Stimulated activated CD8-positive, alpha-beta memory T cell treated with anti-CD3 and anti-CD28 coated beads, Interleukin-7, amount 100 ng/mL, for 48 hours (primary cell): ENCODE measurements around the gene MRC2.
"Not testable (repeated sequence)": the region's sequence is repeated elsewhere in the genome, so short reads cannot be mapped to it uniquely, and the experiment has no call there.

ENCODE experiments used
- DNase-seq, 2 donors: peaks; one replicate each; pipeline ENCODE4 v3.0.0-alpha.2; 2020; ENCODE audit warnings: low read depth in 1 of 2; ENCODE audit errors: extremely low read depth in 1 of 2

MRC2 gene

DNA sequence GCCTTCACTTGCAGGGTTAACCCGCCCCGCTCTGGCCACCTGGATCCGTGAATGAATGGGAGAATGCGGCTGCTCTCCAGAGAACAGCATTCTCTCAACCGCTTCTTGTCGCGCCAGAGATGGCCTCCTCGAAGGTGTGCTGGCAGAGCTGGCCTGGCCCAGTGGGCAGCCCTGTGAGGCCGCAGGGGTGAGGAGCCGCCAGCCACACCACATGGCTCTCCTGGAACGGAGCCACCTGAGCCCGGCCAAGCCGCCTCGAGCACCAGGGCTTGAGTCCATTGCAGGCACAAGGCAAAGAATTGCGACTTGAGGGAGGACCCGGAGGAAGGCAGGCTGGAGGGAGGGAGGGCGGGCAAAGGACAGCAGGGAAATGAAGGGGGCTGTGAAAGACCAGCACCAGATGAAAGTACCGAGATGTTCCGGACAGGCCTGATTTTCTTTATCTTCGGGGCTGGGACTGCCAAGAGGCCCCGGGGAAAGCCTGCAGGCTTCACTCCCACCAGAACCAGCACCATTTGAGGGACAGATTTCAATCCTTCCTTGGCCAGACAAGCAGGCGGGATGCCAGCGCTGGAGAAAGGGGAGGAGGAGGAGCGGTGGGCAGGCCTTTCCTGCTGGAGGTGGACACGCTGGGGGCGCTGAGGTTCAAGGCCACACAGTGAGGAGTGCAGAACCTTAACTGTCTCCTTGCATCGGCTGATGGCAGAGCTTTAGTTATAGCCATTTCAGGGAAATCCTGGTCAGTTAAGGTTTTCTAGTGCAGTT lies 69.4 kb downstream of the MRC2 start:
- DNase-seq = no peak

DNA sequence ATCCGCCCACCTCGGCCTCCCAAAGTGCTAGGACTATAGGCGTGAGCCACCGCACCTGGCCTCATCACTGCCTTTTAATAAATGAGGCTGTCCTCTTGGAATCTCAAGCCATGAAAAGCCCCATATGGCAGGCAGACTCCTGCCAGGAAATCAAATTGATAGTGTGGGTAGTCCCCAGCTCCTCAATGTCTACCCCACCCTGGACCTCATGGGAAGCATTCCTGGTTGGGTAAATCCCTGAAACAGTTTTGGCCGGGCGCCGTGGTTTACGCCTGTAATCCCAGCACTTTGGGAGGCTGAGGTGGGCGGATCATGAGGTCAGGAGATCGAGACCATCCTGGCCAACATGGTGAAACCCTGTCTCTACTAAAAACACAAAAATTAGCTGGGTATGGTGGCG lies 71.0 kb downstream of the MRC2 start:
- not testable (repeated sequence) for DNase-seq

DNA sequence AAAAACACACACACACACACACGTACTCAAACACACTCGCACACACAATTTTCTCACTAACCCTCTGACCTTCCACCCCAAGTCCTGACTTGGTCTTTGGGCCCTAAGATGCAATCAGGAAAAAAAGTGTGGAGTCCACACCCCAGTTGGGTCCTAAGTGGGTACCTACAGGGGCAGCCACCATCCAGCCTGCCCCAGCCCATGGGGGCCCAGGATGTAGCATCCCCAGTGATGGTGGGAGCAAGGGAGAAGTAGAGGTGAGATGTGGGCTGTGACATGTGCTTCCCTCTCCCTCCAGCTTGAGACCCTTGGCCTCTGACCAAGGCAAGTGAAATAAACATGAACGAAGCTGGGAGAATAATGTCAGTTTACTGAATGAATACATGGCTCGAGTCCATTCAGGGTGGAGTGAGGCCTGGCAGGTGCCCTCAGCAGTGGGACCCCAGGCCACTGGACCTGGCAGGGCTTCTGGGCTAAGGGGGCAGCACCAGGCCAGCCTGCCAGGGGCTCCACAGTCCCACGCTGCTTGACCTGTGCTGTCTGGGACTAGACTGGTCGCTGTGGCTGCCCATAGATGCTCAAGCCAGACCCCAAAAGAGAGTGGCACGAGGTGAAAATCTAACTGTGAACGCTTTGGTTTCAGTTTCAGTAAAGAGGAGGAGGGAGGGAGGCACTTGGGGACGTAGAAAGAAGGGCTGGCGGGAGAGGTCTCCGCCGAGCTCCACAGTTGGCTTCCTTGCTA lies 73.7 kb downstream of the MRC2 start:
- DNase-seq = no peak

DNA sequence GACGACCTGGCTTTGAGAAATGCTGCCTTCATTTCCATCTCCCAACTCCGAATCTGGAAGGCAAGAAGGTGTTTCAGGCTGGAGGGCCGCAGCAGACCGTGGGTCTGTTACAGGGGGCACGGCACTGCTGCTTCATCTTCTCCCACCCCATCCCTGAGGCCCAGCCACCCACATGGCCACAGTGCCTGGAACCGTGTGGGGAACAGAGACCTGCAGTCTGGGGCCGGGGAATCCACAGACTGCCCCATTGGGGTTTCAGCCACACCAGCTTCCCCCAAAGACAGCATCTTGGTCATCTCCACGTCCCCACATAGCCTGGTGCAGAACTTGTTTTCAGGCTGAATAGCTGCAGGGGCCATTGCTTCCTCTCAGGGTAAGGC lies 74.2 kb downstream of the MRC2 start:
- DNase-seq = no peak

DNA sequence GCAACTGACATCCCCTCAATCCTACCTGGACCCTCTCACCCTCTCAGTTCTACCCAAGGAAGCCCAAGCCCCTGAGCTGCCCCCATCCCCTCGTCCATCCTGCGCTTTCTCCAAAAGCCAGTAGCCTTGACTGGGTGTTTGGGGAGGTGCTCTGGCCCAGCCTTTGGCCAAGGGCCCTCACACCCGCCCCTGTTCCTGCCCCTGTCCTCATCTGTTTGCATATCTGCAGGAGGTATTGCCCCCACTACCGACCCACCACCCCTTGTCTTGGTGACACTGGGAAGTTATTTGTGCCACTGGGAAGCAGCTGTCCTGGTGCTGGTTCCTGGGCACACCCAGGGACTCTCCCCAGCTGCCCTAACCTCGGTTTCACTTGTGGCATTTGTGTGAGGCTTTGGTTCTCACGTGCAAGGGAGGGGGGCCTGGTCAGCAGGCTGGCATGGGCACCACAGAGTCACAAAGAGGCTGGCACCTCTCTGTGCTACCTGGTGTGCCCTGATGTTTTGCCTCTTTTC lies 75.3 kb downstream of the MRC2 start:
- no peak for DNase-seq

DNA sequence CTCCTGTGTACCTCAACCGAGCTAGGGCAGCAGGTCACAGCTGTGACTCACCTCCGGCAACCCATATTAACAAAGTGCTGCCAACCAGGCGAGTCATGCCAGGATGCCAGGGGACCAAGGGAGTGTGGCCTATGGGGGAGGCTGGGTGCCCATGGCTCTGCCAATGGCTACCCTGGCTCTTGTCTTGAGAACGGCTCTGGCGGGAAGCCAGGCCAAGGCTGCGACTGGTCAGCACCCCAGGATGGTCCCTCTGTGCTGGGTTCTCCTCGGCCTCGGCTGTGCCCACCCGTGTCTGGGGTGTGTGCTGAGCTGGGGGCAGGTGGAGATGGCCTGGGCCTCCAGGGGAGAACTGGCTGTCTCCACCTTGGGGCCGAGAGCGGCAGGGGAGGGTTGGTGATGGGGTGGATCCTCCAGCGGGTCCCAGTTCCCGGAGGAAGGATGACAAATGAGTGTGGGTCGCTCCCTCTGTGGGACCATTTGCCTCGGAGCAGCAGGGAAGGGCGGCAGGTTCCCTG lies 75.8 kb downstream of the MRC2 start:
- DNase-seq = no peak

DNA sequence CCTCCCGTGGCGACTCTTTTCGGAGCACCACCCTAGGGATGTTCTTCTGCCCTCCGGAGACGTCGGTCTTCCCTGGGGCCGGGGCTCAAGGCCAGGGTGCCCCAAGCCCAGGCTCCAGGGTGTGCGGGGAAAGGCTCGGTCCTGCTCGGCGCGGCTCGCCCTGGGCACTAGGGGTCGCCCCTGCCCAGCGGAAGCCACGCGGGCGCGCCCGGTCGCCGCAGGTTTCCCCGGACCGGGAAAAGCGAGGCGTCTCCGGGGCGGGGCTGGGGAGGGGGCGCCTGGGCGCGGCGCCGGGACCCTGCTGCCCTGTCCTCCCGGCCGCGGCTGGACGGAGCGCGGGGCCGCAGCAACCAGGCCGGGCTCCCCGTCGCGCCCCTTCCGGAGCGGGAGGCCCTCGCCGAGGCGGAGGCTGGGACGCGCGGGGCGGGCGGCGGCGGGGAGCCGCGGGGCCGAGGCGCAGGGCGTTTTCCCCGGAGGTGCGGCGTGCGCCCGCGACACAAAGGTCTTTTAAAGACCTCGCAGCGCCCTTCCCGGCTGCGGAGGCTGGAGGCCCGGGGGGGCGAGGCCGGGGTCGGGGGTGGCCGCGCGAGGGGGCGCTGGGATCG lies 76.4 kb downstream of the MRC2 start:
- peak; percentile 35 to 44 for DNase-seq

DNA sequence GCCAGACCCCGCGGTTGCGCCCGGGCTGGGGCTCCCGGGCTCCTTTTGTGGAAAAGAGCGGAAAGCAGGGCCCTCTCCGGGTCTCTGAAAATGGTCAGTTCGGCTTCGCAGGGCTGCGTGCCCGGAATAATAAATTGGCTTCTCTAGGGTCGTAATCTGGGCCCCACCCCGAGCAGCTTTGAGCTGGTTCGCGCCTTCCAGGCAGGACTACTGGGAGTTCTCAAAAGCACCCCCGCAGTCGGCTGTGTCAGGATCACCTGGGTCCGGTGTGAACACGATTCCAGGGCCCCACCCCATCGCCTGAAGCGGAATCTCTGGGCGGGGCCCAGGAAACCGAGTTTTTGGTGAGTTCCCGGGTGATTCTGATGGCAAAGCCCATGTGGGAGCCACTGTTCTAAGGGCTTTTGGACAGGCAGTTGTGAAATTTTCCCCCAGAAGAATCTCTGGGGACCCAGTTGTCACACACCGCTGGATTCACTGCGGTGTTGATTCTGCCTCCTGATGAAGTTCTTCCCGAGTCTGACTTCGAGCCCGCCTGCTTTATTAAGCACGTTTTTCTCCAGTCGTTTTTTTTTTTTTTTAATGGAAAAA lies 77.0 kb downstream of the MRC2 start:
- DNase-seq = no peak

DNA sequence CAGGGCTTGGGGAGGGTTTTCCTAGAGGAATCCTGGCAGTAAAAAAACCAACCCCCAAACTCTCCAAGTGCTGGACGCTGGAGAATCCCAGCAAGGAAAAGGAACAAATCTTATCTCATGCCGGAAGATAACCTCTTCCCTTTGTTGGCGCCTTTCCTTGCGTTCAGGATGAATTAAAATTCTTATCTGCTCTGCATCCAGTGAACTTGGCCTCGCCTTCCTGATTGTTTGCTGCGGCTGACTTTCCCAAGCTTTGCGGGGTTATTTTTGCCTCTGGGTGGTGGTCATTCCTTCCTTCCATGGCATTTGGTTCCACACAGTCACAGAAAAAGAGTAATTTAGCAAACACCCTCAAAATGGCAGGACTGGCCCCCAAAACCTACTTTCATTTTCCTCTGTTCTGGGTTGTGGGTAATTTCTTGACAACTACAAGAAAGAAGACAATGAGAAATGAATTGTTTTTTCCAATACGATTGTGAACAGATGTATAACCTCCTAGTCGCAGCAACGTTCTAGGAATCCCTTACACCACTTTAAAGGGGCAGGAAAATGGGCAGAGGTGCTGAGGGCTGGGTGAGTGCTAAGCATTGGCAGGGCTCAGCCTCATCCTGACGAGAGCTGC lies 77.8 kb downstream of the MRC2 start:
- DNase-seq = no peak

DNA sequence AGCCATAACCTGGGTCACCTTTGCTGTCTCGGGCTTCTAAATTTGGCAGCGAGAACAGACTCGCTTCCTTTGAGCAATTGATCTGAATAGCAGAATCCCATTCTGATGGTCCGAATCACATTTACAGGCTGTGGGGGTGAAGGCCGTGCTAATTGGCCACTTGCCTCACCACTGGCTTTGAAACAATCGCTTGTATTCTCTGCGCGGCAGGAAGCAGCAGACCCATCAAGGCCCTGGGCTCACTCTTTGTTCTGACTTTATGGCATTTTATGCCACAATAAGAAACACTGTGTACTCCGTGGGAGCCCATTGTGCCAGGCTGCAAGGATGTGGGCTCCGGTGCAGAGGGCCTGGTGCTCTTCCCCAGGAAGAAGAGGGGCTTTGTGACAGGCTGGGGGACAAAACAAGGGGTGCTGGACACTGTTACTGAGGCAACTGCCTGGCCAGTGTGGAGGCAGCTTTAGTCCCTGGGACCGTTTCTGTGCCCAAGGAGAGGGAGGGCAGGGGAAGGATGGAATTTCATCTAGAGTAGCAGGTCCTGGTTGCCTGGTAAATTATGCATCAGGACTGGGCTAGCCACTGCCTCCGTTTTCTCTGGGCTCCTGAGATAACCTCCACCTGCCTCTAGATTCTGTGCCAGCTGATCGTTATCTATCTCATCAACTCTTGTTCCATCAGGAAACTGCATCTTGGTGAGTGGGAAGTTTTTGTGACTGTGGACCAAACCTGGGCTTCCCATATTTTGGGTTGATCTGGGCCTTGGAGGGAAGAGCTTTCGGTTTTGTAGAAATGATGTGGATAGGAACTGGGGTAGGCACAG lies 78.5 kb downstream of the MRC2 start:
- DNase-seq = no peak

DNA sequence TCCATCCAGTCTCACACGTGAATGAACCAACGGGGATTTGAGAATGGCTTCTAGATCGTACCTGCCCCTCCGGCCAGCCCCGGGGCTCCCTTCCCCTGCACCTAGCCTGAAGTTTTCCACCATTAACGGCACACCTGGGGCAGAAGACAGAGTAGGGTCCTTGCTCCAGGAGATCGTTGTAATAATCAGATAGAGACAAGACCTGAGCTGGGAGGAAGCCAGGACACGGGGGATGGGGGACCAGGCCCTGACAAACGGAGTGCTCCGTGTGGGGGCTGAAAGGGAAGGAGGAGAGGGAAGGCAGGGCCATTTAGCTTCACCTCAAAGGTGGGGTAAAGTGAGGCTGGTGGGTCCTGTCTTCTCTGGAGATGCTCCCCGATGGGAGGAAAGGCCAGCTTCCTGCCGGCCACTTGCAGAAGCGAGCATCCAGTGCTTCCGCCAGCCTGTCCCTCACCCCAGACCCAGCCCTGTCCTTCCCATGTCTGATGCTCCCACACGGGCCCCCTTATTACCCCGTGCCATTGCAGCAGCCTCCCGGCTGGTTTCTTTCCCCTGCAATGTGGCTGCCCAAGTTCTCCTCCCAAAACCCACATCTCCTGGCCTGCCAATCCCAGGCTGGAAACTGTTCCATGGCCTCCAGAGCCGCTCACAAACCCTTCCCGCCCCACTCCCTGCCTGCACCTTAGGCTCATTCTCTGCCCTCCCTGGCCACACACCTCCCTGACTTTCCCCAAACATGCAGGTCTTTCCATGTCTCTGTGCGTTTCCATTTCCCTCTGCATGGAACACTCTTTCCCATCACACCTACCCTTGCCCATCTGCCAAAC lies 79.3 kb downstream of the MRC2 start:
- no peak for DNase-seq

DNA sequence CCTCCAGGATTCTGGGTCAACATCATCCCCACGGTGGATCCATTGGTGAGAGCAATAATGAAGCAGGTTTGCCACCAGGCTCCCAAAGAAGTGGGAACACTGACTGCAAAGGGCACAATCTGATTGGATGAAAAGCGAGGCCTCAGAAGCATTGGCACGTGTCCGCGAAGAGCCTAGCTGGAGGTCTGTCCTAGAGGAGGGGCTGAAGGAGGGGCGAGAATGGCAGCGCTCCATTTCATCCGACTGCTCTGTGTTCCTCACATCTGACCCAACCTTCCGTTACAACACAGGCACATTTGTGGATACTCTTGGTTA lies 79.9 kb downstream of the MRC2 start:
- no peak for DNase-seq

DNA sequence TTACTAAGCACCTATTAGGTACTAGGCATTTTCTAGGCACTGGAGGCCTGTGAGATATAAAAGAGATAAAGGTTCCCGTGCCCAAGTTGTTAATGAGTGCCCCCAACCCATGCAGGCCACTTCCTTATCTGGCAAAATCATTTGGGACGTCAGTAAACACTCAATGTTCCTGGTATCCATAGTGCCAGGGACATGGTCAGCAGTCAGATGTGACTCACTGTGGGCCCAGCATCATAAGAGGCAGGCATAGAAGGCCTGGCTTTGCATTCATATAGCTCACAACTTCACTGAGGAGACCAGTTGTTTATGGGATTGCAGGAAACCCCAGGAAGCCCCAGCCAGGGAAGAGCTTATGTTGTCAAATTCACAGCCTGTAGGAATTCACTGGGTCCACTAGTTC lies 81.1 kb downstream of the MRC2 start:
- DNase-seq = no peak

DNA sequence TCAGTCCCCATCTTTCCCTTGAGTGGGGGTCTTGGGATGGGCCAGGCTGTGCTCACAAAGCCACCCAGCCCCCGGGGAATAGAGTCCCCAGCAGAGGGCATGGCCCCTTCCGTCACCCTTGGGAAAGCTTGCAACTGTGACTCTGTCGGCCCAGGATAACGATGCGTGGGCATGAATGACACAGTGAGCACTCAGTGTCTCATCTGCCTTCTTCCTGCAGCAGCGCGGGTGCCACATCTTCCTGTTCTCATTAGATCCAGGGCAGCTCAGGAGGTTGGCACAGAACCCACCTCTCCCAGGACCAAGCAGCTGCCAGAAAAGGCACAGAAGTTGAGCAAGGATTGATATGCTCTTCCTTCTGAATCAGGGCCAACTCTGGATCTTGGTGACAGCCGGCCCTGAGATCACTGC lies 84.7 kb downstream of the MRC2 start:
- DNase-seq = no peak

DNA sequence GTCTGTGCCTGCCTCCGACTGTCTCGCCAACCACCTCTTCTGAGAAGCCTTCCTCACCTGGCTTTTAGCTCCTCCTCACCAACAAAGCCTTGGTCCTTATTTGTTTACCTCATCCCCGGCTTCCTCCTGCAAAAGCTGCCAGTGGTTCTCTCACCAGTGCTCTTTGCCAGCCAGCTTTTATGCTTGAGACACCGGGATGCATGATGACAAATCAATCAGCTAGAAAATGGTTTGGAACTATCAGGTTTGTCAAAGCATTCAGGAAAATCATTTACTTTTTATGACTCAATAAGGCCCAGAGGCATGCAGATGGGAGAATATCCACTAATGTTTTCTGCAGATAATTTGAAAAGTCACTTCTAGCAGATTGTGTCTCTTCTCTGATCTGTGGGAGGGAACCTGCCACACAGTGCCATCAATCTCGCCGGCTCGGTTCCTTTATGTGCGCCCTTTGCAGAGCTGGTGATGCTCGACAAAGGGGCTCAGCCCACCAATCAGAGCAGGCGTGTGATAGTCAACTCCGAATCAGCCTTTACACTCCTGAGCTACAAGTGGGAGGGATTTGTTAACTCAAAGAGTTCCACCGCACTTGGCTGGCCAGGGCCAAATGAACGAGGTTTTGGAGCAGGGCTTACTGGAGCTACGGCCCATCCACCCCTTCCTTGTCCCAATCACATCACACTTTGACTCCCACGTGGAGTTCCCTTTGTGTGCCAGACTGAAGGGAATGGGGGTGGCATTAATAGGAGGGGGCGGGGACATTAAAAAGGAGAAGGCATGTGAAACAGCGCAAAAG lies 85.8 kb downstream of the MRC2 start:
- DNase-seq = no peak

DNA sequence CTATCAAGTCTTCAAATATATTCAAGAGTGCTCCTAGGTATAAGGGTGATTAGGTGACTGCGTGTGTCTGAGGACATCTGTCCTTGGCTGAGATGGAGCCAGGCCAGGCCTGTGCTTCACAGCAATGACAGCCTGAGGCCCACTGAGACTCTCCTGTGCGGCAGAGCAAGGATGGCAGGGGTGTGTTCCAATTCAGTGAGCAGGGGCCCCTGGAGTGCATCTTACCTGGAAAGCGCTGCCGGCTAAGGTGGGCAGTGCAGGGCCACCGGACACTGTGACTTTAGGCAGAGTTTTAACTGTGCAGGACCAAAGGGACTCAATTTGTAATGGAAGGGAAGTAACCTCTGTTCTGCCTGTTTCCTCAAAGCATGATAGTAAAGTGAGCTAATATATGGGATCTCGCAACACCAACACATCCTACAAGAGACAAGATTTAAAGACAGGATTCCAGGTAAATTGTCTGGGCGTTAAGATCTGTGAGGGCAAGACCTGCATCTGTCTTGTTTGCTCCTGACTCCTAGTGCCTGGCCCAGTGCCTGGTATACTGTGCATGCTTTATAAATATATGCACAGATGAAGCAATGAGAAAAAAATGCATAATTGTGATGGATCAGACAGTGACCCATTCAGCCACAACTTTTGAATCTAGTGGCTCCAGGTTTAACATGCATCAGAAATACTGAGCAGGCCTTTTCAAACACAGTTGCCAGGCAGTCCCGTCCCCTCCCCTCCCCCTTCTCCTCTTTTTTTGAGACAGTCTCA lies 86.7 kb downstream of the MRC2 start:
- no peak for DNase-seq

DNA sequence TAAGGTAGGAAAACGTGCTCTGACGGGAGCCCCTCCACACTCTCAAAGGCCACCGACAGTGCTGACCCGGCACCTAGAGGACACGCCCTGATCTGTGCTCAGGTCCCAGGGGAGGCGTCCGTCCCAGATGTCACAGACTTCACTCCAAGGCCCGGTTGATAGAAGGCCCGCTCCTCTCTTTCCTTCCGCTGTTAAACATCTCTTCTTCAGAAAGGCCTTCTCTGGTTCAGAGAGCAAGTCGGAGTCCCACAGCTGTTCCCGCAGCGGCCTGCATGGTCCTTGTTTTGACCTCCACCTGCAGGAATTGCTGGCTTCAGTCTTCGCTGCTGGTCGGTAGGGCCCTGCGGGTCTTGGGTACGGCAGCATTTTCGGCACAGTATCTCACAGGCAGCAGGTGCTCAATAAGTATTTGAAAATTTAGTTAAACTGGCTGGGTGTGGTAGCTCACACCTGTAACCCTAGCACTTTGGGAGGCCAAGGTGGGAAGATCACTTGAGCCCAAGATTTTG lies 88.5 kb downstream of the MRC2 start:
- no peak for DNase-seq
